HFFc6 (cell line): Measurements from ENCODE around the gene IL18R1. TPM values are rescaled to one million over a fixed set of nuclear protein-coding genes. Genes with fewer than 3 reads are reported as not detected.

ENCODE experiments used
- DNase-seq: peaks from one replicate; pipeline ENCODE4 v3.0.0-alpha.2; 2018
- H3K27ac Mint-ChIP-seq: 2 replicates; pipeline ENCODE4 v1.8.0; 2020; ENCODE audit warnings: mild to moderate bottlenecking, mixed read lengths
- H3K27me3 Mint-ChIP-seq: 2 replicates; pipeline ENCODE4 v1.8.0; 2021; ENCODE audit warnings: mild to moderate bottlenecking, moderate library complexity, mixed read lengths; ENCODE audit not compliant: insufficient read depth
- H3K36me3 Mint-ChIP-seq: 2 replicates; pipeline ENCODE4 v1.8.0; 2021; ENCODE audit warnings: low read depth, mixed read lengths
- H3K4me1 Mint-ChIP-seq: 2 replicates; pipeline ENCODE4 v1.8.0; 2020; ENCODE audit warnings: low read depth, mixed read lengths
- H3K4me3 Mint-ChIP-seq: 2 replicates; pipeline ENCODE4 v1.8.0; 2020; ENCODE audit warnings: mild to moderate bottlenecking, moderate library complexity, mixed read lengths
- H3K9me3 Mint-ChIP-seq: 2 replicates; pipeline ENCODE4 v1.8.0; 2020; ENCODE audit warnings: mild to moderate bottlenecking, mixed read lengths
- CTCF ChIP-seq: fragments of 200-600 bp; sonication (generic); IDR thresholded peaks from 2 replicates; pipeline ENCODE4 v1.5.0; 2021; ENCODE audit warnings: antibody characterized with exemption, mild to moderate bottlenecking
- total RNA-seq, 6 experiments: library from RNA; stranded (reverse); fragmentation: NEBNext Ultra II Directional; extraction: Animal tissue kit (Norgen Biotek cat#: 25700); gene quantifications; 2 replicates in 1 of 6; 3 replicates in 5 of 6; pipeline ENCODE4 v1.2.3, GENCODE V29; 2021

Gene IL18R1
- total RNA-seq, 6 experiments from 2014 or later = not detected

- DNase-seq = no peak
- Mint-ChIP-seq H3K36me3 (no peaks in the 10 kb centered on the region), H3K4me1 (no peaks in the 10 kb centered on the region), H3K27ac (no peak overlapping the region), H3K9me3 (no peaks in the 10 kb centered on the region), H3K27me3 (peaks cover 9% of the 10 kb centered on the region), H3K4me3 (no peak overlapping the region)
- TF ChIP-seq CTCF = no peak
Observed at GRCh38 chr2:102392096-102392495, 36.5 kb downstream of the IL18R1 start.

- H3K4me3 Mint-ChIP-seq = no peak overlapping the region
Observed at GRCh38 chr2:102392942-102393341, 37.3 kb downstream of the IL18R1 start.

GRCh38 chr2:102396012-102396411, 40.4 kb downstream of the IL18R1 start:
- Mint-ChIP-seq H3K4me3 (no peak overlapping the region), H3K9me3 (no peaks in the 10 kb centered on the region), H3K4me1 (no peaks in the 10 kb centered on the region), H3K27me3 (peaks cover 12% of the 10 kb centered on the region), H3K36me3 (no peaks in the 10 kb centered on the region), H3K27ac (no peak overlapping the region)
- DNase-seq = no peak
- TF ChIP-seq CTCF = no peak

More at GRCh38 chr2:102392942-102393341, 37.3 kb downstream of the IL18R1 start:
- Mint-ChIP-seq H3K27ac (no peak overlapping the region), H3K27me3 (peaks cover 8% of the 10 kb centered on the region), H3K4me1 (no peaks in the 10 kb centered on the region), H3K9me3 (no peaks in the 10 kb centered on the region), H3K36me3 (no peaks in the 10 kb centered on the region)
- no peak for TF ChIP-seq CTCF
- DNase-seq = no peak

GRCh38 chr2:102397209-102397608, 41.6 kb downstream of the IL18R1 start:
- TF ChIP-seq CTCF = no peak
- Mint-ChIP-seq H3K9me3 (no peaks in the 10 kb centered on the region), H3K4me1 (no peaks in the 10 kb centered on the region), H3K27ac (no peak overlapping the region), H3K27me3 (peaks cover 12% of the 10 kb centered on the region), H3K36me3 (no peaks in the 10 kb centered on the region), H3K4me3 (no peak overlapping the region)
- no peak for DNase-seq

GRCh38 chr2:102399499-102400141, 44.0 kb downstream of the IL18R1 start:
- no peaks in the 10 kb centered on the region for H3K36me3 Mint-ChIP-seq
- H3K4me1 Mint-ChIP-seq = no peaks in the 10 kb centered on the region
- H3K27me3 Mint-ChIP-seq = peaks cover 12% of the 10 kb centered on the region
- H3K9me3 Mint-ChIP-seq = no peaks in the 10 kb centered on the region
- no peak for TF ChIP-seq CTCF
- no peak overlapping the region for H3K4me3 Mint-ChIP-seq
- no peak for DNase-seq
- H3K27ac Mint-ChIP-seq = no peak overlapping the region

- DNase-seq = no peak
- Mint-ChIP-seq H3K4me3 (no peak overlapping the region), H3K27me3 (peaks cover 12% of the 10 kb centered on the region), H3K36me3 (no peaks in the 10 kb centered on the region), H3K4me1 (no peaks in the 10 kb centered on the region), H3K27ac (no peak overlapping the region), H3K9me3 (no peaks in the 10 kb centered on the region)
- no peak for TF ChIP-seq CTCF
Observed at GRCh38 chr2:102401456-102401855, 45.9 kb downstream of the IL18R1 start.
